HCT116 (cell line): Measurements from ENCODE around the gene TMEM135. TPM values are rescaled to one million over a fixed set of nuclear protein-coding genes. Genes with fewer than 3 reads are reported as not detected.

Experiments
- ATAC-seq: fragments of 200-7000 bp; cut with Tn5 transposase; 2 replicates; pipeline ENCODE4 v1.9.1; 2020; ENCODE audit warnings: mild to moderate bottlenecking, moderate library complexity
- BruUV-seq: library from RNA; stranded (reverse); fragments of 400-500 nt; replicated peaks from 2 replicates; lab custom pipeline; 2021; lab: Mats Ljungman, UMichigan
- CTCF ChIA-PET: fragments of 300-600 bp; sonication (Branson Sonifier 250); formaldehyde crosslinking; loops from one replicate; lab custom pipeline; 2021; ENCODE audit warnings: antibody characterized with exemption; lab: Charles Lee
- POLR2A ChIA-PET: fragments of 300-600, 350-600 bp; sonication (Branson Sonifier 250); formaldehyde crosslinking; loops from one replicate; lab custom pipeline; 2021; ENCODE audit warnings: antibody characterized with exemption; lab: Charles Lee
- RAD21 ChIA-PET, 2 experiments: fragments of 300-600 bp; sonication (Branson Sonifier 250); formaldehyde crosslinking; loops; one replicate each; lab custom pipeline; 2023; ENCODE audit warnings: low total read pairs in 2 of 2; ENCODE audit not compliant: uncharacterized antibody in 2 of 2, unreplicated experiment in 2 of 2, low non-redundant PET in 1 of 2; lab: Charles Lee
- DNase-seq: peaks from one replicate; pipeline ENCODE4 v3.0.0-alpha.2; 2010; ENCODE audit warnings: low read depth, low spot score
- H2AFZ ChIP-seq: fragments of 200-600 bp; shearing (Covaris generic), sonication (generic); 2 replicates; pipeline ENCODE4 v1.6.1; 2017; ENCODE audit warnings: low read depth, mixed run types, mixed read lengths, antibody characterized with exemption, low read length; ENCODE audit not compliant: poor library complexity, severe bottlenecking
- H3K27ac ChIP-seq: 2 replicates; pipeline ENCODE4 v1.5.1; 2012; ENCODE audit warnings: low read depth, low read length
- H3K27me3 ChIP-seq: fragments of 200-600 bp; sonication (generic); 2 replicates; pipeline ENCODE4 v1.6.1; 2016; ENCODE audit warnings: mixed run types, low read length, mixed read lengths; ENCODE audit not compliant: insufficient read depth
- H3K36me3 ChIP-seq, 2 experiments: fragments of 200-500 bp in 1 of 2; fragments of 200-600 bp in 1 of 2; sonication (Bioruptor generic) in 1 of 2; sonication (generic) in 1 of 2; 2 replicates each; pipeline versions ENCODE4 v1.5.1 to v1.6.1; 2014 to 2016; ENCODE audit warnings: low read length in 2 of 2, inconsistent platforms in 1 of 2, mixed read lengths in 1 of 2, mixed run types in 1 of 2; ENCODE audit not compliant: insufficient read depth in 2 of 2, control insufficient read depth in 1 of 2
- H3K4me1 ChIP-seq, 2 experiments: fragments of 200-600 bp in 1 of 2; sonication (generic) in 1 of 2; 2 replicates each; pipeline versions ENCODE4 v1.5.1 to v1.6.1; 2012 to 2017; ENCODE audit warnings: low read length in 2 of 2, inconsistent platforms in 1 of 2, mild to moderate bottlenecking in 1 of 2, mixed read lengths in 1 of 2, mixed run types in 1 of 2, moderate library complexity in 1 of 2; ENCODE audit not compliant: insufficient read depth in 2 of 2, control insufficient read depth in 1 of 2
- H3K4me2 ChIP-seq: fragments of 200-600 bp; sonication (generic); 2 replicates; pipeline ENCODE4 v1.6.1; 2017; ENCODE audit warnings: mixed run types, low read length, mixed read lengths
- H3K4me3 ChIP-seq, 2 experiments: fragments of 200-600 bp in 1 of 2; sonication (generic) in 1 of 2; replicated peaks in 1 of 2; 2 replicates each; pipeline ENCODE4 v1.5.1; 2011 to 2016; ENCODE audit warnings: low read length in 2 of 2, control low read depth in 1 of 2, low read depth in 1 of 2, mild to moderate bottlenecking in 1 of 2, mixed read lengths in 1 of 2, mixed run types in 1 of 2
- H3K79me2 ChIP-seq: fragments of 200-600 bp; sonication (generic); 2 replicates; pipeline ENCODE4 v1.6.1; 2017; ENCODE audit warnings: mild to moderate bottlenecking, mixed run types, low read length, moderate library complexity, mixed read lengths; ENCODE audit not compliant: insufficient read depth
- H3K9ac ChIP-seq: fragments of 200-600 bp; sonication (generic); 2 replicates; pipeline ENCODE4 v1.6.1; 2016; ENCODE audit warnings: low read length, mixed read lengths
- H3K9me2 ChIP-seq: fragments of 200-600 bp; sonication (generic), shearing (Covaris generic); 2 replicates; pipeline ENCODE4 v1.6.1; 2017; ENCODE audit warnings: mixed run types, mild to moderate bottlenecking, moderate library complexity; ENCODE audit not compliant: insufficient read depth
- H3K9me3 ChIP-seq, 2 experiments: fragments of 200-500 bp in 1 of 2; fragments of 200-600 bp in 1 of 2; sonication (Bioruptor generic) in 1 of 2; sonication (generic) in 1 of 2; 2 replicates each; pipeline ENCODE4 v1.6.1; 2014 to 2017; ENCODE audit warnings: low read length in 2 of 2, mixed read lengths in 2 of 2, inconsistent platforms in 1 of 2, low read depth in 1 of 2, mild to moderate bottlenecking in 1 of 2, mixed run types in 1 of 2, moderate library complexity in 1 of 2; ENCODE audit not compliant: control insufficient read depth in 1 of 2, insufficient read depth in 1 of 2
- H4K20me1 ChIP-seq: fragments of 200-600 bp; sonication (generic), shearing (Covaris generic); 2 replicates; pipeline ENCODE4 v1.6.1; 2017; ENCODE audit warnings: mixed run types, mild to moderate bottlenecking, moderate library complexity; ENCODE audit not compliant: insufficient read depth
- EGR1 ChIP-seq: IDR thresholded peaks from 2 replicates; pipeline ENCODE4 v1.6.1; 2012; ENCODE audit warnings: low read depth
- ELF1 ChIP-seq: IDR thresholded peaks from 2 replicates; pipeline ENCODE4 v1.6.1; 2012; ENCODE audit warnings: low read depth, borderline replicate concordance
- EZH2 ChIP-seq: fragments of 200-600 bp; sonication (generic); IDR thresholded peaks from 2 replicates; pipeline ENCODE4 v1.6.1; 2017; ENCODE audit warnings: antibody characterized with exemption, mixed run types
- FOSL1 ChIP-seq: IDR thresholded peaks from 2 replicates; pipeline ENCODE4 v1.6.1; 2012; ENCODE audit warnings: low read depth
- JUND ChIP-seq: IDR thresholded peaks from 2 replicates; pipeline ENCODE4 v1.6.1; 2012
- POLR2A ChIP-seq: IDR thresholded peaks from 2 replicates; pipeline ENCODE4 v1.7.0; 2011; ENCODE audit warnings: borderline replicate concordance; ENCODE audit not compliant: insufficient read depth, insufficient read length; ENCODE audit errors: extremely low read depth
- POLR2AphosphoS5 ChIP-seq: IDR thresholded peaks from 2 replicates; pipeline ENCODE4 v1.6.1; 2011; ENCODE audit warnings: mild to moderate bottlenecking, low read depth, low read length, moderate library complexity
- RAD21 ChIP-seq: IDR thresholded peaks from 2 replicates; pipeline ENCODE4 v1.6.1; 2012; ENCODE audit warnings: low read depth, mild to moderate bottlenecking
- SP1 ChIP-seq: IDR thresholded peaks from 2 replicates; pipeline ENCODE4 v1.6.1; 2012; ENCODE audit warnings: low read depth
- SRF ChIP-seq: IDR thresholded peaks from 2 replicates; pipeline ENCODE4 v1.6.1; 2012; ENCODE audit warnings: low read depth
- TCF7L2 ChIP-seq: IDR thresholded peaks from 2 replicates; pipeline ENCODE4 v1.7.0; 2011; ENCODE audit warnings: borderline replicate concordance, inconsistent platforms; ENCODE audit not compliant: insufficient read depth, insufficient read length; ENCODE audit errors: extremely low read depth
- ZFX ChIP-seq: fragments of 450-650 bp; IDR thresholded peaks from 2 replicates; pipeline ENCODE4 v1.6.1; 2017
- ZNF274 ChIP-seq: fragments of 200-500 bp; sonication (Bioruptor generic); IDR thresholded peaks from 2 replicates; pipeline ENCODE4 v1.6.1; 2014; ENCODE audit warnings: mild to moderate bottlenecking, low read depth, low read length, inconsistent platforms
- intact Hi-C: fragments of 100-400 bp; cut with micrococcal nuclease; formaldehyde crosslinking; loops from 2 replicates; pipeline ENCODE4 v1.10.0; 2022
- total RNA-seq: library from RNA; stranded (reverse); gene quantifications from one replicate; pipeline ENCODE4 v1.2.1, GENCODE V29; 2021; ENCODE audit not compliant: unreplicated experiment
- TF ChIP-seq, protein P1 (sequence below): IDR thresholded peaks from 2 replicates; pipeline ENCODE4 v1.6.1; 2012; ENCODE audit warnings: low read depth
- TF ChIP-seq, protein P2 (sequence below): IDR thresholded peaks from 2 replicates; pipeline ENCODE4 v1.6.1; 2012
- TF ChIP-seq, protein P3 (sequence below): IDR thresholded peaks from 2 replicates; pipeline ENCODE4 v1.6.1; 2012
- TF ChIP-seq, protein P4 (sequence below): IDR thresholded peaks from 2 replicates; pipeline ENCODE4 v1.6.1; 2011; ENCODE audit warnings: mild to moderate bottlenecking, low read length, moderate library complexity; ENCODE audit not compliant: insufficient replicate concordance; ENCODE audit errors: extremely low read depth
- TF ChIP-seq, protein P5 (sequence below), 3 experiments: fragments of 200-600 bp in 1 of 3; sonication (generic) in 1 of 3; IDR thresholded peaks in 2 of 3; conservative IDR thresholded peaks in 1 of 3; 2 replicates each; pipeline ENCODE4 v1.5.1; 2012 to 2017; ENCODE audit warnings: low read depth in 2 of 3, low read length in 2 of 3, antibody characterized with exemption in 1 of 3, borderline replicate concordance in 1 of 3, control low read depth in 1 of 3, mild to moderate bottlenecking in 1 of 3, mixed read lengths in 1 of 3, mixed run types in 1 of 3, moderate library complexity in 1 of 3; ENCODE audit not compliant: insufficient read depth in 1 of 3

Gene TMEM135
- total RNA-seq, 1 experiment from 2014 or later = 50.6 TPM

DNA sequence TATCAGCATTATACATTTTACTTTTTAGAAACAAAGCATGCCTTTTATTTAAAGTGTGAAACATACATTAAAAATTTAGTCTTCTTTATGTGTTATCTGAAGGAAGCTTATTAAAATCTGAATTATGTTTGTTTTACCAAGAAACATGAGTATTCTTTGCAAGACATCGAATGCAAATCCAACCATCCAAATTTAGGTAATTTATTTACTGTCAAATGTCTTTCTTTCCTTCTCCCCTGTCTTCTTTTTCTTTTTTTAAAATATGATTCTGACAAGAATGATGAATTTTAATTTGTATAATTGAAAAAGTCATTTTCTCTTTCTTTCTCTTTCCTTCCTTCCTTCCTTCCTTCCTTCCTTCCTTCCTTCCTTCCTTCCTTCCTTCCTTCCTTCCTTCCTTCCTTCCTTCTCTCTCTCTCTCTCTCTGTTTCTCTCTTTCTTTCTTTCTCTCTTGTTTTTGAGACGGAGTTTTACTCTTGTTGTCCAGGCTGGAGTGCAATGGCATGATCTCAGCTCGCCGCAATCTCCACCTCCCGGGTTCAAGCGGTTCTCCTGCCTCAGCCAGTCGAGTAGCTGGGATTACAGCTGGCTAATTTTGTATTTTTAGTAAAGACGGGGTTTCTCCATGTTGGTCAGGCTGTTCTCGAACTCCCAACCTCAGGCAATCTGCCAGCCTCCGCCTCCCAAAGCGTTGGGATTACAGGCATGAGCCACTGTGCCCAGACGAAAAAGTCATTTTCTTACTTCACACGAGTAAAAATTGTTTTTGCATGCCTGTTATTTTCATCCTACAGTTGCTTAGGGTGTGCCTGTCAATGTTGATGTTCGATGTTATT, 157.5 kb downstream of the TMEM135 start:
- Histone ChIP-seq H4K20me1 (no peaks in the 10 kb centered on the region; the same call in 1 of the 2 replicates), H3K27me3 (no peaks in the 10 kb centered on the region), H3K9me2 (no peaks in the 10 kb centered on the region), H3K9ac (no peak overlapping the region), H3K27ac (no peak overlapping the region), H3K79me2 (no peaks in the 10 kb centered on the region), H3K4me2 (no peak overlapping the region), H3K4me3 (no peak overlapping the region), H3K4me1 (no peaks in the 10 kb centered on the region), H3K36me3 (no peaks in the 10 kb centered on the region), H3K9me3 (no peaks in the 10 kb centered on the region), H2AFZ (no peak overlapping the region)
- CTCF ChIA-PET = no interaction called here
- TF ChIP-seq EGR1 (no peak), SRF (no peak), ZNF274 (no peak), RAD21 (no peak), POLR2A (no peak), SP1 (no peak), JUND (no peak), ZFX (no peak), POLR2AphosphoS5 (no peak), FOSL1 (no peak), ELF1 (no peak), EZH2 (no peak), TCF7L2 (no peak)
- TF ChIP-seq, protein P1, sequence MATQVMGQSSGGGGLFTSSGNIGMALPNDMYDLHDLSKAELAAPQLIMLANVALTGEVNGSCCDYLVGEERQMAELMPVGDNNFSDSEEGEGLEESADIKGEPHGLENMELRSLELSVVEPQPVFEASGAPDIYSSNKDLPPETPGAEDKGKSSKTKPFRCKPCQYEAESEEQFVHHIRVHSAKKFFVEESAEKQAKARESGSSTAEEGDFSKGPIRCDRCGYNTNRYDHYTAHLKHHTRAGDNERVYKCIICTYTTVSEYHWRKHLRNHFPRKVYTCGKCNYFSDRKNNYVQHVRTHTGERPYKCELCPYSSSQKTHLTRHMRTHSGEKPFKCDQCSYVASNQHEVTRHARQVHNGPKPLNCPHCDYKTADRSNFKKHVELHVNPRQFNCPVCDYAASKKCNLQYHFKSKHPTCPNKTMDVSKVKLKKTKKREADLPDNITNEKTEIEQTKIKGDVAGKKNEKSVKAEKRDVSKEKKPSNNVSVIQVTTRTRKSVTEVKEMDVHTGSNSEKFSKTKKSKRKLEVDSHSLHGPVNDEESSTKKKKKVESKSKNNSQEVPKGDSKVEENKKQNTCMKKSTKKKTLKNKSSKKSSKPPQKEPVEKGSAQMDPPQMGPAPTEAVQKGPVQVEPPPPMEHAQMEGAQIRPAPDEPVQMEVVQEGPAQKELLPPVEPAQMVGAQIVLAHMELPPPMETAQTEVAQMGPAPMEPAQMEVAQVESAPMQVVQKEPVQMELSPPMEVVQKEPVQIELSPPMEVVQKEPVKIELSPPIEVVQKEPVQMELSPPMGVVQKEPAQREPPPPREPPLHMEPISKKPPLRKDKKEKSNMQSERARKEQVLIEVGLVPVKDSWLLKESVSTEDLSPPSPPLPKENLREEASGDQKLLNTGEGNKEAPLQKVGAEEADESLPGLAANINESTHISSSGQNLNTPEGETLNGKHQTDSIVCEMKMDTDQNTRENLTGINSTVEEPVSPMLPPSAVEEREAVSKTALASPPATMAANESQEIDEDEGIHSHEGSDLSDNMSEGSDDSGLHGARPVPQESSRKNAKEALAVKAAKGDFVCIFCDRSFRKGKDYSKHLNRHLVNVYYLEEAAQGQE = no peak
- TF ChIP-seq, protein P2, sequence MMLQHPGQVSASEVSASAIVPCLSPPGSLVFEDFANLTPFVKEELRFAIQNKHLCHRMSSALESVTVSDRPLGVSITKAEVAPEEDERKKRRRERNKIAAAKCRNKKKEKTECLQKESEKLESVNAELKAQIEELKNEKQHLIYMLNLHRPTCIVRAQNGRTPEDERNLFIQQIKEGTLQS = no peak
- TF ChIP-seq, protein P3, sequence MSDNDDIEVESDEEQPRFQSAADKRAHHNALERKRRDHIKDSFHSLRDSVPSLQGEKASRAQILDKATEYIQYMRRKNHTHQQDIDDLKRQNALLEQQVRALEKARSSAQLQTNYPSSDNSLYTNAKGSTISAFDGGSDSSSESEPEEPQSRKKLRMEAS = no peak
- TF ChIP-seq, protein P4, sequence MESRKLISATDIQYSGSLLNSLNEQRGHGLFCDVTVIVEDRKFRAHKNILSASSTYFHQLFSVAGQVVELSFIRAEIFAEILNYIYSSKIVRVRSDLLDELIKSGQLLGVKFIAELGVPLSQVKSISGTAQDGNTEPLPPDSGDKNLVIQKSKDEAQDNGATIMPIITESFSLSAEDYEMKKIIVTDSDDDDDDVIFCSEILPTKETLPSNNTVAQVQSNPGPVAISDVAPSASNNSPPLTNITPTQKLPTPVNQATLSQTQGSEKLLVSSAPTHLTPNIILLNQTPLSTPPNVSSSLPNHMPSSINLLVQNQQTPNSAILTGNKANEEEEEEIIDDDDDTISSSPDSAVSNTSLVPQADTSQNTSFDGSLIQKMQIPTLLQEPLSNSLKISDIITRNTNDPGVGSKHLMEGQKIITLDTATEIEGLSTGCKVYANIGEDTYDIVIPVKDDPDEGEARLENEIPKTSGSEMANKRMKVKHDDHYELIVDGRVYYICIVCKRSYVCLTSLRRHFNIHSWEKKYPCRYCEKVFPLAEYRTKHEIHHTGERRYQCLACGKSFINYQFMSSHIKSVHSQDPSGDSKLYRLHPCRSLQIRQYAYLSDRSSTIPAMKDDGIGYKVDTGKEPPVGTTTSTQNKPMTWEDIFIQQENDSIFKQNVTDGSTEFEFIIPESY = no peak
- TF ChIP-seq, protein P5, sequence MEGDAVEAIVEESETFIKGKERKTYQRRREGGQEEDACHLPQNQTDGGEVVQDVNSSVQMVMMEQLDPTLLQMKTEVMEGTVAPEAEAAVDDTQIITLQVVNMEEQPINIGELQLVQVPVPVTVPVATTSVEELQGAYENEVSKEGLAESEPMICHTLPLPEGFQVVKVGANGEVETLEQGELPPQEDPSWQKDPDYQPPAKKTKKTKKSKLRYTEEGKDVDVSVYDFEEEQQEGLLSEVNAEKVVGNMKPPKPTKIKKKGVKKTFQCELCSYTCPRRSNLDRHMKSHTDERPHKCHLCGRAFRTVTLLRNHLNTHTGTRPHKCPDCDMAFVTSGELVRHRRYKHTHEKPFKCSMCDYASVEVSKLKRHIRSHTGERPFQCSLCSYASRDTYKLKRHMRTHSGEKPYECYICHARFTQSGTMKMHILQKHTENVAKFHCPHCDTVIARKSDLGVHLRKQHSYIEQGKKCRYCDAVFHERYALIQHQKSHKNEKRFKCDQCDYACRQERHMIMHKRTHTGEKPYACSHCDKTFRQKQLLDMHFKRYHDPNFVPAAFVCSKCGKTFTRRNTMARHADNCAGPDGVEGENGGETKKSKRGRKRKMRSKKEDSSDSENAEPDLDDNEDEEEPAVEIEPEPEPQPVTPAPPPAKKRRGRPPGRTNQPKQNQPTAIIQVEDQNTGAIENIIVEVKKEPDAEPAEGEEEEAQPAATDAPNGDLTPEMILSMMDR (IDR thresholded peaks at IDR 0.05 in 2 of 3, conservative IDR thresholded peaks at IDR 0.05 in 1 of 3; ENCODE audit: borderline replicate concordance in 1 of 3, insufficient read depth in 1 of 3, low read depth in 2 of 3, low read length in 2 of 3) = no peak
- DNase-seq (no peak), ATAC-seq (no peak)
- intact Hi-C loops = no loop called here
- POLR2A ChIA-PET = no interaction called here
- RAD21 ChIA-PET = no interaction called here
- BruUV-seq = no TSS peak
